Activated B cell treated with CpG ODN at 0.5 μM for 24 hours (primary cell): ENCODE data around the gene DCST2. TPM values are rescaled to one million over a fixed set of nuclear protein-coding genes. Genes with fewer than 3 reads are reported as not detected.
"Not testable (repeated sequence)": the region's sequence is repeated elsewhere in the genome, so short reads cannot be mapped to it uniquely, and the experiment has no call there.

ENCODE experiments used
- ATAC-seq: fragments of 200-7000 bp; cut with Tn5 transposase; one replicate; pipeline ENCODE4 v1.10.0; 2021; ENCODE audit warnings: low read depth, mild to moderate bottlenecking, moderate library complexity
- CTCF ChIA-PET: fragments of 350-600 bp; sonication (Branson Sonifier 250); formaldehyde crosslinking; loops from one replicate; lab custom pipeline; 2021; ENCODE audit warnings: antibody characterized with exemption; lab: Charles Lee
- POLR2A ChIA-PET: fragments of 350-600 bp; sonication (Branson Sonifier 250); formaldehyde crosslinking; loops from one replicate; lab custom pipeline; 2021; ENCODE audit warnings: antibody characterized with exemption; lab: Charles Lee
- DNase-seq: peaks from one replicate; pipeline ENCODE4 v3.0.0; 2022
- H3K27ac Mint-ChIP-seq: one replicate; pipeline ENCODE4 v1.8.0; 2020; ENCODE audit warnings: mixed read lengths
- H3K27me3 Mint-ChIP-seq: one replicate; pipeline ENCODE4 v1.8.0; 2021; ENCODE audit warnings: mixed read lengths
- H3K36me3 Mint-ChIP-seq: one replicate; pipeline ENCODE4 v1.8.0; 2021; ENCODE audit warnings: low read depth, mixed read lengths
- H3K4me1 Mint-ChIP-seq: one replicate; pipeline ENCODE4 v1.8.0; 2021; ENCODE audit warnings: mixed read lengths
- H3K4me3 Mint-ChIP-seq: one replicate; pipeline ENCODE4 v1.8.0; 2020; ENCODE audit warnings: mild to moderate bottlenecking, mixed read lengths
- H3K9me3 Mint-ChIP-seq: one replicate; pipeline ENCODE4 v1.8.0; 2020; ENCODE audit warnings: mixed read lengths
- CTCF ChIP-seq: fragments of 200-600 bp; IDR thresholded peaks from one replicate; pipeline ENCODE4 v1.8.0; 2022; ENCODE audit warnings: antibody characterized with exemption, mild to moderate bottlenecking
- intact Hi-C: fragments of 100-400 bp; cut with micrococcal nuclease; formaldehyde crosslinking; loops from one replicate; pipeline ENCODE4 v1.15.1; 2024
- total RNA-seq: library from RNA; stranded (reverse); gene quantifications from 2 replicates; pipeline ENCODE4 v1.2.3, GENCODE V29; 2022

DCST2 gene
- total RNA-seq, 1 donor from 2014 or later, result 1.0 TPM

- H3K9me3 Mint-ChIP-seq, result no peaks in the 10 kb centered on the region
- no peaks in the 10 kb centered on the region for H3K27me3 Mint-ChIP-seq
- no peak for DNase-seq
- no peak overlapping the region for H3K27ac Mint-ChIP-seq
- TF ChIP-seq CTCF, result no peak
- ChIA-PET POLR2A (no interaction called here), CTCF (no interaction called here)
- ATAC-seq, result no peak
- H3K4me3 Mint-ChIP-seq, result no peak overlapping the region
- peaks cover 44% of the 10 kb centered on the region for H3K36me3 Mint-ChIP-seq
- intact Hi-C loops, result no loop called here
- H3K4me1 Mint-ChIP-seq, result peaks cover 7% of the 10 kb centered on the region
These were observed 43.3 kb downstream of the DCST2 start for GRCh38 chr1:154990276-154990675.

DNA sequence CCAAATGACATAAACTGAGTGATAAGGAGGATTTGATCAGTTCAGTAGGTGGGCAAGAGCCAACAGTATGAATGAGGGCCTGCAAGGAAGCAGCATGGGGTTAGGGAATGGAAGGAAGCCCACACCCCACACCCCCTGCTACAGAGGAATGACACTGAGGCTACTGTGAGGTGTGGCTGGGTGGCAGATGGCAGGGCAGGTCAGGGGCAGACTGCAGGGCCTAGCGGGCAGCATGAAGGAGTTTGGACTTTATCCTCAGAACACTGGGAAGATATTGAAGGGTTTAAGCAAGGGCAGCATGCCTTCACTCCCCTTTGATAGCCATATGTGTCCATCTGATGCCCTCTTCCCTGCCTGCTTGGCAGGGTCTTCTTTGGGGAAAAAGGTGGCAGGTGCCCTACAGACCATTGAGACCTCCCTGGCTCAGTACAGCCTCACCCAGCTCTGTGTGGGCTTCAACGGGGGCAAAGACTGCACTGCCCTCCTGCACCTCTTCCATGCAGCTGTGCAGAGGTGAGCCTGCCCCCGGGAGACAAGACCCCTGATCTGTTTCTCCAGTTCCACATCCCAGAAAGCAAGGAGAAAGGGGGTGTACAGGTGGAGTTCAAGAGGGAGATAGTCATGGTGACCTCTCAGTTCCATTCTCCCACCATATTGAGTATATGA is 44.3 kb downstream of the DCST2 start:
- H3K9me3 Mint-ChIP-seq, result no peaks in the 10 kb centered on the region

DNA sequence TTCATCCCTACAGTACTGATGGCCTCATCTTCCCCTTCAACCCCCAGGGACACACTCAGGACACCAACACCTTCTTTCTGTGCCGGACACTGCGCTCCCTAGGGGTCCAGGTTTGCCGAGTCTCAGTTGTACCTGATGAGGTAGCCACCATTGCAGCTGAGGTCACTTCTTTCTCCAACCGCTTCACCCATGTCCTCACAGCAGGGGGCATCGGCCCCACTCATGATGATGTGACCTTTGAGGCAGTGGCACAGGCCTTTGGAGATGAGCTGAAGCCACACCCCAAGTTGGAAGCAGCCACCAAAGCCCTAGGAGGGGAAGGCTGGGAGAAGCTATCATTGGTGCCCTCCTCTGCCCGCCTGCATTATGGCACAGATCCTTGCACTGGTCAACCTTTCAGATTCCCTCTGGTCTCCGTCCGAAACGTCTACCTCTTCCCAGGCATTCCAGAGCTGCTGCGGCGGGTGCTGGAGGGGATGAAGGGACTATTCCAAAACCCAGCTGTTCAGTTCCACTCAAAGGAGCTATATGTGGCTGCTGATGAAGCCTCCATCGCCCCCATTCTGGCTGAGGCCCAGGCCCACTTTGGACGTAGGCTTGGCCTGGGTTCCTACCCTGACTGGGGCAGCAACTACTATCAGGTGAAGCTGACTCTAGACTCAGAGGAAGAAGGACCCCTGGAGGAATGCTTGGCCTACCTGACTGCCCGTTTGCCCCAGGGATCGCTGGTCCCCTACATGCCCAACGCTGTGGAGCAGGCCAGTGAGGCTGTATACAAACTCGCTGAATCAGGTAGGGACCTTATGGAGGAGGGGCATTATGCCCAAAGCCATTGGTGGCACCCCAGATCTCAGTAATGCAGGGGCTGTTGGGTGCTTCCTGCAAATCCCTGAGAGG is 45.3 kb downstream of the DCST2 start:
- H3K4me3 Mint-ChIP-seq, result no peak overlapping the region
- ATAC-seq, result no peak
- POLR2A ChIA-PET, result interaction anchor here (0.6 to 2.4 kb wide), 4 partner anchors 12 to 430 kb away, joined by 3 to 9 read pairs (median 6); partner anchors contain the start of genes CKS1B and UBE2Q1
- H3K36me3 Mint-ChIP-seq, result peaks cover 44% of the 10 kb centered on the region
- no peak for DNase-seq
- TF ChIP-seq CTCF, result no peak
- peaks cover 14% of the 10 kb centered on the region for H3K4me1 Mint-ChIP-seq
- H3K9me3 Mint-ChIP-seq, result no peaks in the 10 kb centered on the region
- H3K27me3 Mint-ChIP-seq, result no peaks in the 10 kb centered on the region
- intact Hi-C loops, result no loop called here
- CTCF ChIA-PET, result interaction anchor here (1.2 to 1.4 kb wide), 2 partner anchors 11 to 29 kb away, joined by 3 to 4 read pairs; no protein-coding TSS in a partner anchor
- H3K27ac Mint-ChIP-seq, result no peak overlapping the region

More for the DNA sequence above, 44.3 kb downstream of the DCST2 start:
- Mint-ChIP-seq H3K36me3 (peaks cover 44% of the 10 kb centered on the region), H3K4me3 (no peak overlapping the region), H3K27me3 (no peaks in the 10 kb centered on the region), H3K27ac (no peak overlapping the region), H3K4me1 (peaks cover 10% of the 10 kb centered on the region)
- CTCF ChIA-PET, result no interaction called here
- POLR2A ChIA-PET, result no interaction called here
- no peak for TF ChIP-seq CTCF
- intact Hi-C loops, result no loop called here
- no peak for ATAC-seq
- no peak for DNase-seq

DNA sequence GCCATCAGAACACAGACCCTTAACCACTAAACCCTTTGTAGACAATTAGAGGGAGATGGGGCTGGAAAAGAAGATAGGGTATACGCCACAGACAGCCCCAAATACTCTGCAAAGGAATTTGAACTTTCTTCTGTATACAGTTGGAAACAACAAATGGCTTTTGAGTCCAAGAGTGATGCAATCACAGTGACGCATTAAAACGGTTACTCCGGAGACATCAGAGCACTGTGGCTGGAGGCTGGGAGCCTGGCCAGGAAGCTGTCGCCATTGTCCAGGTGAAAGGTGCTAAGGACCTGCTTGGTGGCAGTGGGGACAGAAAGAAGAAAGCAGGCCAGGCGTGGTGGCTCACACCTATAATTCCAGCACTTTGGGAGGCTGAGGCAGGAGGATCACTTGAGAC is 46.3 kb downstream of the DCST2 start:
- POLR2A ChIA-PET, result interaction anchor here (0.6 to 2.4 kb wide), 3 partner anchors 11 to 184 kb away, joined by 3 to 8 read pairs (median 5); partner anchors contain the start of gene CKS1B
- no peak for TF ChIP-seq CTCF
- ATAC-seq (no peak), DNase-seq (no peak)
- Mint-ChIP-seq H3K4me1 (peaks cover 14% of the 10 kb centered on the region), H3K27me3 (no peaks in the 10 kb centered on the region), H3K4me3 (no peak overlapping the region), H3K9me3 (no peaks in the 10 kb centered on the region), H3K36me3 (peaks cover 37% of the 10 kb centered on the region), H3K27ac (no peak overlapping the region)
- CTCF ChIA-PET, result interaction anchor here (1.4 kb wide), 1 partner anchor 30 kb away, joined by 3 read pairs; no protein-coding TSS in a partner anchor
- intact Hi-C loops, result no loop called here

GRCh38 chr1:154986736-154987135 is 46.8 kb downstream of the DCST2 start:
- H3K9me3 Mint-ChIP-seq, ATAC-seq, CTCF ChIA-PET, H3K27ac Mint-ChIP-seq, DNase-seq, intact Hi-C loops, H3K27me3 Mint-ChIP-seq, H3K4me3 Mint-ChIP-seq: not testable (repeated sequence)
- Mint-ChIP-seq H3K36me3 (peaks cover 36% of the 10 kb centered on the region), H3K4me1 (peaks cover 14% of the 10 kb centered on the region)
- POLR2A ChIA-PET, result interaction anchor here (0.8 to 2.4 kb wide), 2 partner anchors 10 to 31 kb away, joined by 4 to 8 read pairs; no protein-coding TSS in a partner anchor
